Neural cell (in vitro differentiated cells): Measurements from ENCODE around the gene TSPAN14. TPM values are rescaled to one million over a fixed set of nuclear protein-coding genes. Genes with fewer than 3 reads are reported as not detected.

Experiments
- H2AFZ ChIP-seq: fragments of 200-600, 300-800 bp; sonication (generic), shearing (Covaris generic); 2 replicates; pipeline ENCODE4 v1.6.0; 2014; ENCODE audit warnings: low read depth, mild to moderate bottlenecking, antibody characterized with exemption, low read length, moderate library complexity
- H3F3A ChIP-seq: fragments of 200-600 bp; shearing (Covaris generic); 2 replicates; pipeline ENCODE4 v1.6.1; 2016; ENCODE audit warnings: mild to moderate bottlenecking, moderate library complexity, mixed read lengths, antibody characterized with exemption, low read length; ENCODE audit not compliant: insufficient read depth, poor library complexity, severe bottlenecking
- H3K27ac ChIP-seq: fragments of 200-600, 300-800 bp; sonication (generic), shearing (Covaris generic); 2 replicates; pipeline ENCODE4 v1.5.1; 2014; ENCODE audit warnings: mild to moderate bottlenecking, low read length, moderate library complexity
- H3K27me3 ChIP-seq: fragments of 300-800, 200-600 bp; sonication (generic), shearing (Covaris generic); 2 replicates; pipeline ENCODE4 v1.6.0; 2014; ENCODE audit warnings: mild to moderate bottlenecking, low read depth, low read length, moderate library complexity; ENCODE audit not compliant: insufficient read depth
- H3K36me3 ChIP-seq: fragments of 300-800, 200-600 bp; sonication (generic), shearing (Covaris generic); 2 replicates; pipeline ENCODE4 v1.5.1; 2014; ENCODE audit warnings: mild to moderate bottlenecking, antibody characterized with exemption, low read length, moderate library complexity; ENCODE audit not compliant: insufficient read depth
- H3K4me2 ChIP-seq: fragments of 300-800, 200-600 bp; sonication (generic), shearing (Covaris generic); 2 replicates; pipeline ENCODE4 v1.6.0; 2014; ENCODE audit warnings: mild to moderate bottlenecking, low read length
- H3K4me3 ChIP-seq: fragments of 300-800, 200-600 bp; sonication (generic), shearing (Covaris generic); 2 replicates; pipeline ENCODE4 v1.5.1; 2014; ENCODE audit warnings: mild to moderate bottlenecking, low read length, moderate library complexity
- H3K79me2 ChIP-seq: fragments of 200-600 bp; shearing (Covaris generic); replicated peaks from 2 replicates; pipeline ENCODE4 v1.6.0; 2014; ENCODE audit warnings: mild to moderate bottlenecking, low read length, moderate library complexity; ENCODE audit not compliant: insufficient read depth
- H3K9ac ChIP-seq: fragments of 300-800, 200-600 bp; sonication (generic), shearing (Covaris generic); 2 replicates; pipeline ENCODE4 v1.6.1; 2016; ENCODE audit warnings: mild to moderate bottlenecking, low read length, mixed read lengths
- H3K9me2 ChIP-seq: fragments of 200-600 bp; shearing (Covaris generic); 2 replicates; pipeline ENCODE4 v1.6.1; 2016; ENCODE audit warnings: mild to moderate bottlenecking, low read length, mixed read lengths; ENCODE audit not compliant: insufficient read depth
- H3K9me3 ChIP-seq: fragments of 200-600, 300-800 bp; sonication (generic), shearing (Covaris generic); 2 replicates; pipeline ENCODE4 v1.6.1; 2016; ENCODE audit warnings: mild to moderate bottlenecking, mixed run types, low read length, moderate library complexity, mixed read lengths
- H4K20me1 ChIP-seq: fragments of 200-600 bp; shearing (Covaris generic); 2 replicates; pipeline ENCODE4 v1.6.1; 2016; ENCODE audit warnings: mild to moderate bottlenecking, mixed run types; ENCODE audit not compliant: insufficient read depth
- CTCF ChIP-seq: fragments of 450-650 bp; IDR thresholded peaks from 2 replicates; pipeline ENCODE4 v1.5.1; 2014; ENCODE audit warnings: antibody characterized with exemption, mild to moderate bottlenecking, moderate library complexity; ENCODE audit not compliant: poor library complexity, severe bottlenecking
- EP300 ChIP-seq: fragments of 450-650 bp; conservative IDR thresholded peaks from 2 replicates; pipeline ENCODE4 v1.6.1; 2014; ENCODE audit warnings: antibody characterized with exemption, mild to moderate bottlenecking, moderate library complexity; ENCODE audit not compliant: poor library complexity, severe bottlenecking
- EZH2 ChIP-seq: fragments of 200-600, 300-800 bp; shearing (Covaris generic), sonication (generic); IDR thresholded peaks from 2 replicates; pipeline ENCODE4 v1.6.1; 2014; ENCODE audit warnings: antibody characterized with exemption, low read length, borderline replicate concordance, mild to moderate bottlenecking; ENCODE audit not compliant: insufficient read depth, poor library complexity, severe bottlenecking
- MXI1 ChIP-seq: fragments of 450-650 bp; conservative IDR thresholded peaks from 2 replicates; pipeline ENCODE4 v1.6.1; 2014; ENCODE audit warnings: antibody characterized with exemption, mild to moderate bottlenecking; ENCODE audit not compliant: poor library complexity, severe bottlenecking
- POLR2AphosphoS5 ChIP-seq: IDR thresholded peaks from 2 replicates; pipeline ENCODE4 v1.6.1; 2012
- RAD21 ChIP-seq: fragments of 450-650 bp; conservative IDR thresholded peaks from 2 replicates; pipeline ENCODE4 v1.6.1; 2014; ENCODE audit warnings: antibody characterized with exemption, mild to moderate bottlenecking, moderate library complexity
- REST ChIP-seq: IDR thresholded peaks from 2 replicates; pipeline ENCODE4 v1.6.1; 2012; ENCODE audit warnings: borderline replicate concordance
- SMC3 ChIP-seq: fragments of 450-650 bp; conservative IDR thresholded peaks from 2 replicates; pipeline ENCODE4 v1.6.1; 2014; ENCODE audit warnings: antibody characterized with exemption, mild to moderate bottlenecking, moderate library complexity; ENCODE audit not compliant: poor library complexity
- TAF1 ChIP-seq: IDR thresholded peaks from 2 replicates; pipeline ENCODE4 v1.6.1; 2012; ENCODE audit warnings: low read depth
- polyA plus RNA-seq: library from polyadenylated mRNA; depleted of rRNA; stranded (reverse); fragments of >200 nt; gene quantifications from 2 replicates; pipeline ENCODE4 v1.2.3, GENCODE V29; 2014

Gene TSPAN14
- polyA plus RNA-seq, 1 donor from 2014 or later: 26.3 TPM

GRCh38 chr10:80444646-80445319 is 9.3 kb upstream of the TSPAN14 start:
- Histone ChIP-seq H3K4me2 (no peak overlapping the region), H2AFZ (no peak overlapping the region), H3K4me3 (no peak overlapping the region), H3K9me3 (no peaks in the 10 kb centered on the region), H3K9ac (no peak overlapping the region), H3K27ac (no peak overlapping the region), H3K9me2 (no peaks in the 10 kb centered on the region), H4K20me1 (no peaks in the 10 kb centered on the region), H3F3A (no peaks in the 10 kb centered on the region), H3K36me3 (no peaks in the 10 kb centered on the region), H3K27me3 (no peaks in the 10 kb centered on the region), H3K79me2 (no peaks in the 10 kb centered on the region)
- TF ChIP-seq TAF1 (no peak), RAD21 (peak; percentile 88), EZH2 (no peak), MXI1 (no peak), CTCF (peak; percentile 89), EP300 (no peak), POLR2AphosphoS5 (no peak), REST (no peak), SMC3 (peak; percentile 75)

- H2AFZ ChIP-seq: no peak overlapping the region
- no peaks in the 10 kb centered on the region for H4K20me1 ChIP-seq
- H3K27me3 ChIP-seq: no peaks in the 10 kb centered on the region
- H3K9ac ChIP-seq: no peak overlapping the region
- no peaks in the 10 kb centered on the region for H3K36me3 ChIP-seq
- no peaks in the 10 kb centered on the region for H3K9me3 ChIP-seq
- H3F3A ChIP-seq: no peaks in the 10 kb centered on the region
- no peaks in the 10 kb centered on the region for H3K79me2 ChIP-seq
- H3K9me2 ChIP-seq: no peaks in the 10 kb centered on the region
- TF ChIP-seq EP300 (no peak), TAF1 (no peak), MXI1 (no peak), CTCF (no peak), REST (no peak), SMC3 (no peak), POLR2AphosphoS5 (no peak), EZH2 (no peak), RAD21 (no peak)
- H3K4me3 ChIP-seq: no peak overlapping the region
- H3K27ac ChIP-seq: no peak overlapping the region
- no peak overlapping the region for H3K4me2 ChIP-seq
These were observed 6.5 kb upstream of the TSPAN14 start for GRCh38 chr10:80447436-80448190.
